Measurements from ENCODE around the gene EPS15.

GRCh38 chr1:51373898-51374297 lies 145.2 kb downstream of the EPS15 start:
- TF ChIP-seq, protein P1, sequence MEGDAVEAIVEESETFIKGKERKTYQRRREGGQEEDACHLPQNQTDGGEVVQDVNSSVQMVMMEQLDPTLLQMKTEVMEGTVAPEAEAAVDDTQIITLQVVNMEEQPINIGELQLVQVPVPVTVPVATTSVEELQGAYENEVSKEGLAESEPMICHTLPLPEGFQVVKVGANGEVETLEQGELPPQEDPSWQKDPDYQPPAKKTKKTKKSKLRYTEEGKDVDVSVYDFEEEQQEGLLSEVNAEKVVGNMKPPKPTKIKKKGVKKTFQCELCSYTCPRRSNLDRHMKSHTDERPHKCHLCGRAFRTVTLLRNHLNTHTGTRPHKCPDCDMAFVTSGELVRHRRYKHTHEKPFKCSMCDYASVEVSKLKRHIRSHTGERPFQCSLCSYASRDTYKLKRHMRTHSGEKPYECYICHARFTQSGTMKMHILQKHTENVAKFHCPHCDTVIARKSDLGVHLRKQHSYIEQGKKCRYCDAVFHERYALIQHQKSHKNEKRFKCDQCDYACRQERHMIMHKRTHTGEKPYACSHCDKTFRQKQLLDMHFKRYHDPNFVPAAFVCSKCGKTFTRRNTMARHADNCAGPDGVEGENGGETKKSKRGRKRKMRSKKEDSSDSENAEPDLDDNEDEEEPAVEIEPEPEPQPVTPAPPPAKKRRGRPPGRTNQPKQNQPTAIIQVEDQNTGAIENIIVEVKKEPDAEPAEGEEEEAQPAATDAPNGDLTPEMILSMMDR (IDR thresholded peaks at IDR 0.05) = no peak
- no peak for TF ChIP-seq POLR2A (IDR thresholded peaks at IDR 0.05)
- no peak for TF ChIP-seq EP300 (IDR thresholded peaks at IDR 0.05)

All from ovary (tissue), 3 donors.